Measurements from ENCODE around the gene TMIE.
A peak's percentile ranks its signal among the peaks of the same experiment; 100 is the strongest.

TMIE gene

DNA sequence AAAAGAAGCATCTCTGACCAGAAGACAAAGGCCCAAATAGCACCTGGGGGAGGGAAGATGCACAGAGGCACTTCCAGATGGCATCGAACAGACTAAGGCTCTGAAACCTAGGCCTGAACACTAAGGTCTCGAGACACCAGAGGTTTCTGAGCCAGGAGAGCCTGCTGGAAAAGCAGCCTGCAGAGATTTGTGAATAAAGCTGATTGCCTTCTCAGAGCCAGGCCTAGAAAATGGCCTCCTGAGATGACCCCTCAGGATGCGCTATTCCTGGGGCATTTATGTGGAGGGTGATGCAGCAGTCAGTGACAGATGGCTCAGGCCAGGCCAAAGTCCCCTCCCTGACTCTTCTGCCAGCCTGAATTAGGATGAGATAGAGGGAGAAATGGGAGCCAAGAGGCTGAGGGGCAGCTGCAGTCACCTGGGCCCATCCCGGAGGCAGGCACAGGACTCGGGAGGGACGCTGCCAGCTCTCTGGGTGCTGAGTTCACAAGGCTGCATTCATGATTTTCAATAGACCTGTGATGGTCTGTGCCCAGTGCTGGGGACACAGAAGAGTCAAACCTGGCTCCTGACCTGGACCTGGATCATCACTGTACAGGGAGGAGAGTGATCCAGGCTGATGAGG lies 9.6 kb downstream of the TMIE start:
- H2BK15ac ChIP-seq (ENCODE audit: low read depth, poor library complexity, severe bottlenecking): no peak overlapping the region
- no peak overlapping the region for H3K4me3 ChIP-seq (ENCODE audit: insufficient read depth in 1 of 2, low read depth in 1 of 2, low read length in 2 of 2)
- H3K9me3 ChIP-seq (ENCODE audit: control insufficient read depth, low read length): no peaks in the 10 kb centered on the region
- no peak overlapping the region for H3K4ac ChIP-seq (ENCODE audit: low read depth in 1 of 2, low read length in 2 of 2)
- peaks cover 17 to 33% of the 10 kb centered on the region in 2 experiments for H3K27me3 ChIP-seq (ENCODE audit: control insufficient read depth in 1 of 2, insufficient read depth in 1 of 2, low read length in 2 of 2)
- no peak overlapping the region for H4K91ac ChIP-seq (ENCODE audit: low read length)
- no peak overlapping the region for H2AK5ac ChIP-seq (ENCODE audit: low read length, severe bottlenecking)
- no peak overlapping the region for H2BK120ac ChIP-seq (ENCODE audit: low read depth, low read length)
- DNase-seq: no peak
- H3K36me3 ChIP-seq (ENCODE audit: control insufficient read depth in 1 of 2, insufficient read depth in 2 of 2, low read depth in 1 of 2, low read length in 2 of 2): no peaks in the 10 kb centered on the region
- no peak overlapping the region for H3K23ac ChIP-seq (ENCODE audit: low read length in 2 of 2)
- no peaks in the 10 kb centered on the region for H3K79me1 ChIP-seq (replicated peaks; ENCODE audit: low read length, poor library complexity, severe bottlenecking)
- H2AFZ ChIP-seq (ENCODE audit: low read depth, low read length): no peak overlapping the region
- H4K8ac ChIP-seq (ENCODE audit: low read length): no peak overlapping the region
- H2BK5ac ChIP-seq (ENCODE audit: low read depth, low read length, poor library complexity, severe bottlenecking): no peak overlapping the region
- H3K4me1 ChIP-seq (ENCODE audit: control insufficient read depth, insufficient read depth, low read depth, low read length): peaks cover 5% of the 10 kb centered on the region
- no peak overlapping the region for H3K27ac ChIP-seq (ENCODE audit: low read length, poor library complexity, severe bottlenecking)
- no peak overlapping the region for H3K14ac ChIP-seq (ENCODE audit: low read length in 2 of 2)
- H2BK12ac ChIP-seq (ENCODE audit: low read length in 2 of 2): no peak overlapping the region
- H3K9ac ChIP-seq (ENCODE audit: low read length): no peak overlapping the region
- H3K18ac ChIP-seq (ENCODE audit: low read depth in 1 of 2, low read length in 2 of 2): no peak overlapping the region
- 91% methylated on average over 6 of the region's 6 CpGs for WGBS
- no peak overlapping the region for H3K4me2 ChIP-seq (ENCODE audit: low read length, poor library complexity, severe bottlenecking)

DNA sequence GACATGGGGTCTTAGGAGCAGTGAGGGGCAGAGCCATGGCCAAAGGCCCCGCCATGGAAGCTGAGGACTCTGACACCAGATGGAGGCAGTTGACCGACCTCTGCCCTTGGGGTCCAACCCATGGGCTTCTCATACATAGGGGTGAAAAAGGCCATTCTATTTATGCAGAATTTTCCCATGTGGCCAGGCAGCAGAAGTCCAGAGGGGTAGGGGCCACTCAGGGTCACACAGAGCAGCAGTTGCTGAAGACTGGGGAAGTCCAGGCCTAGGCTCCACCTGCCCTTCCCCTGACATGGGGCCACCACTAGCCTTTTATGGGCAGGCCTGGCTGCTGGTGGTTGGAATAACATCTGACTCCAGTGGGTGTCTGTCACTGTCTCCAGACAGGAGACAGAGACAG lies 10.1 kb downstream of the TMIE start:
- H2BK15ac ChIP-seq (ENCODE audit: low read depth, poor library complexity, severe bottlenecking): no peak overlapping the region
- H3K9ac ChIP-seq (ENCODE audit: low read length): no peak overlapping the region
- H3K27me3 ChIP-seq (ENCODE audit: control insufficient read depth in 1 of 2, insufficient read depth in 1 of 2, low read length in 2 of 2): peaks cover 20 to 38% of the 10 kb centered on the region in 2 experiments
- H3K27ac ChIP-seq (ENCODE audit: low read length, poor library complexity, severe bottlenecking): no peak overlapping the region
- no peak overlapping the region for H3K23ac ChIP-seq (ENCODE audit: low read length in 2 of 2)
- H2BK120ac ChIP-seq (ENCODE audit: low read depth, low read length): no peak overlapping the region
- H4K91ac ChIP-seq (ENCODE audit: low read length): no peak overlapping the region
- no peak overlapping the region for H2AK5ac ChIP-seq (ENCODE audit: low read length, severe bottlenecking)
- 89% methylated on average over 2 of the region's 2 CpGs for WGBS
- H3K36me3 ChIP-seq (ENCODE audit: control insufficient read depth in 1 of 2, insufficient read depth in 2 of 2, low read depth in 1 of 2, low read length in 2 of 2): no peaks in the 10 kb centered on the region
- H3K4me3 ChIP-seq (ENCODE audit: insufficient read depth in 1 of 2, low read depth in 1 of 2, low read length in 2 of 2): no peak overlapping the region
- no peaks in the 10 kb centered on the region for H3K9me3 ChIP-seq (ENCODE audit: control insufficient read depth, low read length)
- no peak overlapping the region for H4K8ac ChIP-seq (ENCODE audit: low read length)
- DNase-seq: no peak
- no peaks in the 10 kb centered on the region for H3K79me1 ChIP-seq (replicated peaks; ENCODE audit: low read length, poor library complexity, severe bottlenecking)
- H3K4ac ChIP-seq (ENCODE audit: low read depth in 1 of 2, low read length in 2 of 2): no peak overlapping the region
- no peak overlapping the region for H2BK5ac ChIP-seq (ENCODE audit: low read depth, low read length, poor library complexity, severe bottlenecking)
- no peak overlapping the region for H3K18ac ChIP-seq (ENCODE audit: low read depth in 1 of 2, low read length in 2 of 2)
- no peak overlapping the region for H2BK12ac ChIP-seq (ENCODE audit: low read length in 2 of 2)
- no peak overlapping the region for H3K4me2 ChIP-seq (ENCODE audit: low read length, poor library complexity, severe bottlenecking)
- peaks cover 4% of the 10 kb centered on the region for H3K4me1 ChIP-seq (ENCODE audit: control insufficient read depth, insufficient read depth, low read depth, low read length)
- H2AFZ ChIP-seq (ENCODE audit: low read depth, low read length): no peak overlapping the region
- H3K14ac ChIP-seq (ENCODE audit: low read length in 2 of 2): no peak overlapping the region

DNA sequence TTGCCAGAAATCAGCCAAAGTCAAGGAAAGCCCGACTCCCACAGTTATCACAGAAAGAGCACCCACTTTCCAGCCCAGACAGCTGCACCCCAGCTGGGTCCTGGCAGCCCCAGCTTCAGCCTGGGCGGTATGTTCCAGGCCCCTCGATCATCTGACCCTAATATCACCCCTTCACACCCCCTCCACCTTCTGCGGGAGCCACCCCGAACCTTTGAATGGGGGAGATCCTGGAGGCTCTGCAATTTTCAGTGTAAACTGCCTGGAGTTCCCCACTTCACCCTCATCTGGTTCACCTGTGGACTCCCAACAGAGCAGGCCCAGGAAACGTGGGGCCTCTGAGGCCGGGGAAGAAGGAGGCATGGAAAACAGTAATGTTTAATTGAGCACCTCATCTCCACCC lies 10.6 kb downstream of the TMIE start:
- Histone ChIP-seq H3K9me3 (ENCODE audit: control insufficient read depth, low read length) (no peaks in the 10 kb centered on the region), H3K18ac (ENCODE audit: low read depth in 1 of 2, low read length in 2 of 2) (no peak overlapping the region), H3K4ac (ENCODE audit: low read depth in 1 of 2, low read length in 2 of 2) (no peak overlapping the region), H4K8ac (ENCODE audit: low read length) (no peak overlapping the region), H3K23ac (ENCODE audit: low read length in 2 of 2) (no peak overlapping the region), H3K79me1 (replicated peaks; ENCODE audit: low read length, poor library complexity, severe bottlenecking) (no peaks in the 10 kb centered on the region), H3K4me3 (ENCODE audit: insufficient read depth in 1 of 2, low read depth in 1 of 2, low read length in 2 of 2) (no peak overlapping the region), H4K91ac (ENCODE audit: low read length) (no peak overlapping the region), H2BK12ac (ENCODE audit: low read length in 2 of 2) (no peak overlapping the region), H3K4me1 (ENCODE audit: control insufficient read depth, insufficient read depth, low read depth, low read length) (no peaks in the 10 kb centered on the region), H3K14ac (ENCODE audit: low read length in 2 of 2) (no peak overlapping the region), H3K27ac (ENCODE audit: low read length, poor library complexity, severe bottlenecking) (no peak overlapping the region), H3K27me3 (ENCODE audit: control insufficient read depth in 1 of 2, insufficient read depth in 1 of 2, low read length in 2 of 2) (peaks cover 16 to 38% of the 10 kb centered on the region in 2 experiments), H2BK15ac (ENCODE audit: low read depth, poor library complexity, severe bottlenecking) (no peak overlapping the region), H2AK5ac (ENCODE audit: low read length, severe bottlenecking) (no peak overlapping the region), H3K9ac (ENCODE audit: low read length) (no peak overlapping the region), H2AFZ (ENCODE audit: low read depth, low read length) (no peak overlapping the region), H2BK5ac (ENCODE audit: low read depth, low read length, poor library complexity, severe bottlenecking) (no peak overlapping the region), H2BK120ac (ENCODE audit: low read depth, low read length) (no peak overlapping the region), H3K4me2 (ENCODE audit: low read length, poor library complexity, severe bottlenecking) (no peak overlapping the region), H3K36me3 (ENCODE audit: control insufficient read depth in 1 of 2, insufficient read depth in 2 of 2, low read depth in 1 of 2, low read length in 2 of 2) (no peaks in the 10 kb centered on the region)
- WGBS: 86% methylated on average over 7 of the region's 7 CpGs
- DNase-seq: no peak

DNA sequence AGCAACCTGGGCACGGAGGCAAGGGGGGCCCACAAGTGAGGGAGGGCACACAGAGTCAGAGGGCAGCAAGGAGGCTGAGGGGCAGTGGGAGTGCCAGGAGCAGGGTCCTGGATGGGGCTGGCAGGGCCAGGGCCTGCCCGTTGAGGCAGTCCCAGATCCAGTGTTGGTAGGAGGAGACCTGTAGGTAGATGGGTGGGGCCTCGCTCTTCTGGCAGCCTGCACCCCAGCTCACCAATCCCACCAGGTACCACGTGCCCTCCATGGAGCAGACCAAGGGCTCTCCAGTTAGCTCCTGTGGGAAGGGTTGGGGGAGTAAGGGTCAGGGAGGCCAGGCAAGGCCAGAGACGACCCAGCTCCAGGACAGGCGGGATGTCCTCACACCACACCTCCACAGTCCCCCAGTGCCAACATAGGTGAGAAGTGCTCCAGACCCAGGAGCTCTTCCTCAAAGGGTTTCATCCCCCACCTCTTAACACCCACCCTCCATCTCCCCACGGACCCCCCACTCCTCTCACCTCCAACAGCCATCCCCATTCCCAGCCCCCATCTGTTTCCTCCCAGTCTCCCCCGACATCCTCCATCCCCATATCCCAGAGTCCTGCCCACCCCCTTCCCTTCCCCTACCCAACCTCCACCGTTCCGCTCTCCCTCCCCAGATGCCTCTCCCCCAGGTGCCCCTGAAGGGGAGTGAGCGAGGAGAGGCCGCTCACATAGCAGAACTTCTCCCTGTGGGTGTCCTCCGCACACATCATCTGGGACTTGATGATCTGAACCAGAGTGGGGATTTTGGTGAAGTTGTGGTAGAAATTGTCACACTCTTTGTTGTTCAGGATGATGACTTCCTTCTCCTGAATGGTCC lies 11.2 kb downstream of the TMIE start:
- no peak for DNase-seq
- H3K23ac ChIP-seq (ENCODE audit: low read length in 2 of 2): no peak overlapping the region
- H3K79me1 ChIP-seq (replicated peaks; ENCODE audit: low read length, poor library complexity, severe bottlenecking): no peaks in the 10 kb centered on the region
- peak overlapping the region in 1 of 2 experiments; percentile 0 for H3K14ac ChIP-seq (ENCODE audit: low read length in 2 of 2)
- H2BK15ac ChIP-seq (ENCODE audit: low read depth, poor library complexity, severe bottlenecking): no peak overlapping the region
- no peak overlapping the region for H3K4me3 ChIP-seq (ENCODE audit: insufficient read depth in 1 of 2, low read depth in 1 of 2, low read length in 2 of 2)
- H2BK120ac ChIP-seq (ENCODE audit: low read depth, low read length): no peak overlapping the region
- no peak overlapping the region for H3K18ac ChIP-seq (ENCODE audit: low read depth in 1 of 2, low read length in 2 of 2)
- no peaks in the 10 kb centered on the region for H3K9me3 ChIP-seq (ENCODE audit: control insufficient read depth, low read length)
- H3K9ac ChIP-seq (ENCODE audit: low read length): no peak overlapping the region
- H3K36me3 ChIP-seq (ENCODE audit: control insufficient read depth in 1 of 2, insufficient read depth in 2 of 2, low read depth in 1 of 2, low read length in 2 of 2): no peaks in the 10 kb centered on the region
- WGBS: 91% methylated on average over 11 of the region's 13 CpGs
- H3K4me1 ChIP-seq (ENCODE audit: control insufficient read depth, insufficient read depth, low read depth, low read length): no peaks in the 10 kb centered on the region
- no peak overlapping the region for H2BK5ac ChIP-seq (ENCODE audit: low read depth, low read length, poor library complexity, severe bottlenecking)
- no peak overlapping the region for H2AK5ac ChIP-seq (ENCODE audit: low read length, severe bottlenecking)
- H4K91ac ChIP-seq (ENCODE audit: low read length): no peak overlapping the region
- H2BK12ac ChIP-seq (ENCODE audit: low read length in 2 of 2): no peak overlapping the region
- no peak overlapping the region for H3K4me2 ChIP-seq (ENCODE audit: low read length, poor library complexity, severe bottlenecking)
- H2AFZ ChIP-seq (ENCODE audit: low read depth, low read length): no peak overlapping the region
- H3K4ac ChIP-seq (ENCODE audit: low read depth in 1 of 2, low read length in 2 of 2): no peak overlapping the region
- H3K27me3 ChIP-seq (ENCODE audit: control insufficient read depth in 1 of 2, insufficient read depth in 1 of 2, low read length in 2 of 2): peaks cover 10 to 42% of the 10 kb centered on the region in 2 experiments
- no peak overlapping the region for H4K8ac ChIP-seq (ENCODE audit: low read length)
- H3K27ac ChIP-seq (ENCODE audit: low read length, poor library complexity, severe bottlenecking): no peak overlapping the region
